B cell (primary cell): ENCODE data around the gene UNC93B1. TPM values are rescaled to one million over a fixed set of nuclear protein-coding genes. Genes with fewer than 3 reads are reported as not detected.
"Not testable (repeated sequence)": the region's sequence is repeated elsewhere in the genome, so short reads cannot be mapped to it uniquely, and the experiment has no call there.

Experiments used
- ATAC-seq: fragments of 200-7000 bp; cut with Tn5 transposase; one replicate; pipeline ENCODE4 v1.10.0; 2021; ENCODE audit warnings: low read depth, mild to moderate bottlenecking, moderate number of reproducible peaks, moderate library complexity
- CTCF ChIA-PET: fragments of 350-600 bp; sonication (Branson Sonifier 250); formaldehyde crosslinking; loops from one replicate; lab custom pipeline; 2021; ENCODE audit warnings: antibody characterized with exemption, inconsistent platforms; lab: Charles Lee
- POLR2A ChIA-PET: fragments of 350-600 bp; sonication (Branson Sonifier 250); formaldehyde crosslinking; loops from one replicate; lab custom pipeline; 2021; ENCODE audit warnings: antibody characterized with exemption; lab: Charles Lee
- DNase-seq: peaks from one replicate; pipeline ENCODE4 v3.0.0; 2013
- H2AFZ ChIP-seq: 2 replicates; pipeline ENCODE4 v1.6.1; 2012; ENCODE audit warnings: mild to moderate bottlenecking, low read depth, low read length; ENCODE audit not compliant: insufficient read depth, poor library complexity, severe bottlenecking
- H3K27ac ChIP-seq, 2 donors: 1 replicate in 1 of 2; 2 replicates in 1 of 2; pipeline ENCODE4 v1.5.1; 2012 to 2013; ENCODE audit warnings: low read length in 2 of 2, mild to moderate bottlenecking in 2 of 2, moderate library complexity in 1 of 2
- H3K27me3 ChIP-seq, 4 experiments: fragments of 200-600 bp in 1 of 4; sonication (generic) in 1 of 4; replicated peaks in 1 of 4; 1 replicate in 2 of 4; 2 replicates in 2 of 4; pipeline versions ENCODE4 v1.6.1 to v1.7.0; 2013 to 2016; ENCODE audit warnings: low read length in 3 of 4, mild to moderate bottlenecking in 2 of 4, mixed read lengths in 1 of 4, moderate library complexity in 1 of 4; ENCODE audit not compliant: insufficient read depth in 4 of 4, control insufficient read depth in 3 of 4; ENCODE audit errors: control extremely low read depth in 1 of 4
- H3K36me3 ChIP-seq, 2 experiments: replicated peaks in 1 of 2; 1 replicate in 1 of 2; 2 replicates in 1 of 2; pipeline versions ENCODE4 v1.6.1 to v1.7.1; 2013; ENCODE audit warnings: low read length in 1 of 2; ENCODE audit not compliant: insufficient read depth in 2 of 2, control insufficient read depth in 1 of 2; ENCODE audit errors: control extremely low read depth in 1 of 2, extremely low read depth in 1 of 2
- H3K4me1 ChIP-seq, 2 donors: fragments of 200-600 bp in 1 of 2; sonication (generic) in 1 of 2; 1 replicate in 1 of 2; 2 replicates in 1 of 2; pipeline versions ENCODE4 v1.5.1 to v1.6.1; 2013 to 2017; ENCODE audit warnings: low read length in 2 of 2; ENCODE audit not compliant: control insufficient read depth in 2 of 2, insufficient read depth in 2 of 2
- H3K4me2 ChIP-seq: replicated peaks from 2 replicates; pipeline ENCODE3; 2012; ENCODE audit warnings: mild to moderate bottlenecking, low read depth, low read length; ENCODE audit not compliant: poor library complexity, severe bottlenecking
- H3K4me3 ChIP-seq, 5 experiments: fragments of 200-600 bp in 1 of 5; sonication (generic) in 1 of 5; 1 replicate in 3 of 5; 2 replicates in 2 of 5; pipeline versions ENCODE4 v1.5.1 to v1.7.0; 2011 to 2016; ENCODE audit warnings: low read length in 4 of 5, mild to moderate bottlenecking in 4 of 5, low read depth in 2 of 5, control low read depth in 1 of 5, moderate library complexity in 1 of 5; ENCODE audit not compliant: insufficient read depth in 1 of 5; ENCODE audit errors: control extremely low read depth in 1 of 5, extremely low read depth in 1 of 5
- H3K79me2 ChIP-seq: fragments of 200-600 bp; sonication (generic); one replicate; pipeline ENCODE4 v1.6.0; 2016; ENCODE audit warnings: low read length; ENCODE audit not compliant: control insufficient read depth, insufficient read depth
- H3K9ac ChIP-seq: fragments of 200-600 bp; sonication (generic); 2 replicates; pipeline ENCODE4 v1.6.1; 2017; ENCODE audit warnings: mild to moderate bottlenecking, low read length, moderate library complexity
- H3K9me3 ChIP-seq, 3 donors: one replicate each; pipeline versions ENCODE4 v1.6.1 to v1.7.1; 2013; ENCODE audit warnings: low read length in 2 of 3; ENCODE audit not compliant: control insufficient read depth in 2 of 3, insufficient read depth in 1 of 3; ENCODE audit errors: control extremely low read depth in 1 of 3
- H4K20me1 ChIP-seq: 2 replicates; pipeline ENCODE4 v1.6.0; 2012; ENCODE audit warnings: mild to moderate bottlenecking, low read length; ENCODE audit not compliant: insufficient read depth, control insufficient read depth, poor library complexity, severe bottlenecking
- H3K27ac Mint-ChIP-seq: one replicate; pipeline ENCODE4 v1.8.0; 2021; ENCODE audit warnings: mixed read lengths
- H3K27me3 Mint-ChIP-seq: one replicate; pipeline ENCODE4 v1.8.0; 2021; ENCODE audit warnings: mixed read lengths
- H3K4me1 Mint-ChIP-seq: one replicate; pipeline ENCODE4 v1.8.0; 2021; ENCODE audit warnings: mixed read lengths
- H3K4me3 Mint-ChIP-seq: one replicate; pipeline ENCODE4 v1.8.0; 2021; ENCODE audit warnings: mixed read lengths
- H3K9me3 Mint-ChIP-seq: one replicate; pipeline ENCODE4 v1.8.0; 2022; ENCODE audit warnings: mixed read lengths; ENCODE audit not compliant: insufficient read depth
- WGBS: methylation state at CpG from one replicate; pipeline ENCODE4 v1.1.5; 2013; ENCODE audit warnings: missing lambda C conversion rate; ENCODE audit not compliant: insufficient coverage; 5-methylcytosine and 5-hydroxymethylcytosine counted together
- intact Hi-C: fragments of 100-400 bp; cut with micrococcal nuclease; formaldehyde crosslinking; loops from one replicate; pipeline ENCODE4 v1.10.0; 2022
- polyA plus RNA-seq: library from polyadenylated mRNA; depleted of rRNA; stranded (reverse); fragments of >200 nt; gene quantifications from 2 replicates; pipeline ENCODE4 v1.2.3, GENCODE V29; 2012
- total RNA-seq, 2 donors: library from RNA; stranded (reverse); fragments of 120-200 nt in 1 of 2; gene quantifications; 1 replicate in 1 of 2; 2 replicates in 1 of 2; pipeline versions ENCODE4 v1.2.3 to v1.2.4, GENCODE V29; 2013 to 2022

Gene UNC93B1
- total and polyA plus RNA-seq, 2 donors (not counting 1 experiment from before 2014, with no cell fraction given), result 114 to 308 TPM

- H3K9me3 Mint-ChIP-seq, H3K4me3 Mint-ChIP-seq, DNase-seq, H3K4me2 ChIP-seq, H3K79me2 ChIP-seq, intact Hi-C loops, POLR2A ChIA-PET, ATAC-seq, H3K4me3 ChIP-seq, H3K4me1 ChIP-seq, H4K20me1 ChIP-seq, H2AFZ ChIP-seq, H3K27ac ChIP-seq, H3K9ac ChIP-seq, H3K4me1 Mint-ChIP-seq, H3K36me3 ChIP-seq, H3K27ac Mint-ChIP-seq, H3K9me3 ChIP-seq, H3K27me3 ChIP-seq: not testable (repeated sequence)
- peaks cover 22% of the 10 kb centered on the region for H3K27me3 Mint-ChIP-seq
- 81% methylated on average over 3 of the region's 6 CpGs for WGBS
- CTCF ChIA-PET, result interaction anchor here (1.1 kb wide), 1 partner anchor 8 kb away, joined by 4 read pairs; no protein-coding TSS in a partner anchor
These were observed 40.0 kb downstream of the UNC93B1 start for GRCh38 chr11:67963879-67964278.

GRCh38 chr11:67963217-67963616, 40.7 kb downstream of the UNC93B1 start:
- H4K20me1 ChIP-seq, H3K36me3 ChIP-seq, H3K4me3 Mint-ChIP-seq, POLR2A ChIA-PET, H3K9me3 Mint-ChIP-seq, H3K27me3 ChIP-seq, H3K9ac ChIP-seq, H3K4me3 ChIP-seq, H3K4me2 ChIP-seq, H2AFZ ChIP-seq, H3K27ac ChIP-seq, H3K4me1 ChIP-seq, intact Hi-C loops, H3K27ac Mint-ChIP-seq, H3K4me1 Mint-ChIP-seq, ATAC-seq, DNase-seq, H3K79me2 ChIP-seq, H3K9me3 ChIP-seq: not testable (repeated sequence)
- peaks cover 23% of the 10 kb centered on the region for H3K27me3 Mint-ChIP-seq
- 89% methylated on average over 16 of the region's 16 CpGs for WGBS
- CTCF ChIA-PET, result interaction anchor here (1.1 kb wide), 1 partner anchor 8 kb away, joined by 4 read pairs; no protein-coding TSS in a partner anchor

- Mint-ChIP-seq H3K4me3 (peak overlapping the region; percentile 71), H3K27me3 (peaks cover 44% of the 10 kb centered on the region)
- H2AFZ ChIP-seq, H3K79me2 ChIP-seq, H3K4me1 ChIP-seq, H3K27ac ChIP-seq, H3K9me3 Mint-ChIP-seq, ATAC-seq, intact Hi-C loops, H3K27ac Mint-ChIP-seq, H3K9ac ChIP-seq, H3K4me1 Mint-ChIP-seq, H3K4me2 ChIP-seq, DNase-seq, POLR2A ChIA-PET, H3K4me3 ChIP-seq, H3K9me3 ChIP-seq, H3K36me3 ChIP-seq, H4K20me1 ChIP-seq: not testable (repeated sequence)
- WGBS, result 69% methylated on average over 6 of the region's 6 CpGs
- H3K27me3 ChIP-seq, result peaks cover 0 to 11% (median 0%) of the 10 kb centered on the region in 4 experiments
- CTCF ChIA-PET, result interaction anchor here (1.0 to 1.9 kb wide), 7 partner anchors 8 to 253 kb away, joined by 3 to 6 read pairs (median 3); no protein-coding TSS in a partner anchor
These were observed 47.7 kb downstream of the UNC93B1 start for GRCh38 chr11:67956236-67956635.
